Stimulated activated naive CD4-positive, alpha-beta T cell treated with Interleukin-2 at 50 U/mL for 16 hours (primary cell): Measurements from ENCODE around the gene MICAL1.

Experiments used
- DNase-seq: peaks from one replicate; lab custom pipeline; 2025; lab: John Stamatoyannopoulos, UW

MICAL1 gene

GRCh38 chr6:109455437-109456110 is at the start of gene MICAL1:
Gene MICAL1 (minus strand): TSS chr6:109455772. CDS start chr6:109454196, 1,576 bp downstream.
- DNase-seq, result peak; percentile 70

GRCh38 chr6:109503327-109504224 is 48.0 kb upstream of the MICAL1 start:
- DNase-seq, result no peak

- no peak for DNase-seq
These were observed 43.4 kb upstream of the MICAL1 start for GRCh38 chr6:109498936-109499335.

GRCh38 chr6:109498052-109498451 is 42.5 kb upstream of the MICAL1 start:
- DNase-seq, result no peak

- DNase-seq, result no peak
These were observed 40.6 kb upstream of the MICAL1 start for GRCh38 chr6:109496036-109496772.

GRCh38 chr6:109493865-109494264 is 38.3 kb upstream of the MICAL1 start:
- DNase-seq, result no peak

- no peak for DNase-seq
These were observed 35.8 kb upstream of the MICAL1 start for GRCh38 chr6:109491207-109491938.

- no peak for DNase-seq
These were observed 35.1 kb upstream of the MICAL1 start for GRCh38 chr6:109490713-109491112.

- no peak for DNase-seq
These were observed 32.4 kb upstream of the MICAL1 start for GRCh38 chr6:109488001-109488400.

GRCh38 chr6:109486068-109486467 is 30.5 kb upstream of the MICAL1 start:
- DNase-seq, result no peak

- no peak for DNase-seq
These were observed 29.8 kb upstream of the MICAL1 start for GRCh38 chr6:109485266-109485935.

- DNase-seq, result no peak
These were observed 28.6 kb upstream of the MICAL1 start for GRCh38 chr6:109484122-109484521.

GRCh38 chr6:109483735-109484057 is 28.1 kb upstream of the MICAL1 start:
- no peak for DNase-seq

- DNase-seq, result peak; percentile 92
These were observed 27.5 kb upstream of the MICAL1 start, which contains the start of gene ZBTB24 for GRCh38 chr6:109482905-109483734. Gene ZBTB24 (minus strand): TSS chr6:109483219. CDS start chr6:109482026, 1,193 bp downstream.

- DNase-seq, result no peak
These were observed 25.5 kb upstream of the MICAL1 start for GRCh38 chr6:109480993-109481480.

GRCh38 chr6:109478841-109479624 is 23.5 kb upstream of the MICAL1 start:
- DNase-seq, result peak; percentile 23

- no peak for DNase-seq
These were observed 22.7 kb upstream of the MICAL1 start for GRCh38 chr6:109478222-109478805.

- no peak for DNase-seq
These were observed 22.2 kb upstream of the MICAL1 start for GRCh38 chr6:109477725-109478124.

GRCh38 chr6:109477184-109477583 is 21.6 kb upstream of the MICAL1 start:
- no peak for DNase-seq
